NCI-H2029 (cell line): ENCODE data around the gene SLC35C1.
"Not testable (repeated sequence)": the region's sequence is repeated elsewhere in the genome, so short reads cannot be mapped to it uniquely, and the experiment has no call there.

Source experiments
- DNase-seq: peaks from one replicate; lab custom pipeline; 2025; lab: John Stamatoyannopoulos, UW

SLC35C1 gene

GRCh38 chr11:45811109-45811435 lies 6.1 kb downstream of the SLC35C1 start:
- no peak for DNase-seq

GRCh38 chr11:45811571-45812290 lies 6.8 kb downstream of the SLC35C1 start:
- DNase-seq: no peak

- DNase-seq: no peak
Observed at GRCh38 chr11:45812581-45813548, 7.9 kb downstream of the SLC35C1 start.

- DNase-seq: no peak
Observed at GRCh38 chr11:45815747-45816146, 10.8 kb downstream of the SLC35C1 start.

- DNase-seq: peak; percentile 75
Observed at GRCh38 chr11:45816614-45817013, 11.7 kb downstream of the SLC35C1 start.

- DNase-seq: no peak
Observed at GRCh38 chr11:45817191-45817590, 12.2 kb downstream of the SLC35C1 start.

- no peak for DNase-seq
Observed at GRCh38 chr11:45818961-45819605, 14.1 kb downstream of the SLC35C1 start.

- no peak for DNase-seq
Observed at GRCh38 chr11:45820211-45820857, 15.4 kb downstream of the SLC35C1 start.

- DNase-seq: not testable (repeated sequence)
Observed at GRCh38 chr11:45826492-45826891, 21.5 kb downstream of the SLC35C1 start.

- no peak for DNase-seq
Observed at GRCh38 chr11:45827123-45827522, 22.2 kb downstream of the SLC35C1 start.

GRCh38 chr11:45828996-45829395 lies 24.0 kb downstream of the SLC35C1 start:
- DNase-seq: no peak

- no peak for DNase-seq
Observed at GRCh38 chr11:45830596-45830995, 25.6 kb downstream of the SLC35C1 start.

GRCh38 chr11:45832811-45833441 lies 28.0 kb downstream of the SLC35C1 start:
- no peak for DNase-seq

GRCh38 chr11:45833761-45834160 lies 28.8 kb downstream of the SLC35C1 start:
- no peak for DNase-seq

- no peak for DNase-seq
Observed at GRCh38 chr11:45834298-45834756, 29.4 kb downstream of the SLC35C1 start.

GRCh38 chr11:45839204-45839603 lies 34.3 kb downstream of the SLC35C1 start:
- no peak for DNase-seq

GRCh38 chr11:45840251-45840650 lies 35.3 kb downstream of the SLC35C1 start:
- DNase-seq: not testable (repeated sequence)

- peak; percentile 90 for DNase-seq
Observed at GRCh38 chr11:45843158-45843924, 38.4 kb downstream of the SLC35C1 start.

- DNase-seq: no peak
Observed at GRCh38 chr11:45844822-45845578, 40.1 kb downstream of the SLC35C1 start.

- DNase-seq: no peak
Observed at GRCh38 chr11:45846174-45846675, 41.3 kb downstream of the SLC35C1 start.
